Loucy (cell line): Measurements from ENCODE around the gene PTPRQ.

Experiments used
- EZH2phosphoT487 ChIP-seq: fragments of 200-600 bp; IDR thresholded peaks from 2 replicates; pipeline ENCODE4 v1.6.1; 2018; ENCODE audit warnings: antibody characterized with exemption, mild to moderate bottlenecking, moderate library complexity, borderline replicate concordance
- TF ChIP-seq, protein P1 (sequence below): fragments of 200-600 bp; sonication (generic); conservative IDR thresholded peaks from 2 replicates; pipeline ENCODE4 v1.5.1; 2014; ENCODE audit warnings: mild to moderate bottlenecking, antibody characterized with exemption, low read length

GRCh38 chr12:80442426-80443222 lies 1.4 kb upstream of the PTPRQ start:
- TF ChIP-seq, protein P1, sequence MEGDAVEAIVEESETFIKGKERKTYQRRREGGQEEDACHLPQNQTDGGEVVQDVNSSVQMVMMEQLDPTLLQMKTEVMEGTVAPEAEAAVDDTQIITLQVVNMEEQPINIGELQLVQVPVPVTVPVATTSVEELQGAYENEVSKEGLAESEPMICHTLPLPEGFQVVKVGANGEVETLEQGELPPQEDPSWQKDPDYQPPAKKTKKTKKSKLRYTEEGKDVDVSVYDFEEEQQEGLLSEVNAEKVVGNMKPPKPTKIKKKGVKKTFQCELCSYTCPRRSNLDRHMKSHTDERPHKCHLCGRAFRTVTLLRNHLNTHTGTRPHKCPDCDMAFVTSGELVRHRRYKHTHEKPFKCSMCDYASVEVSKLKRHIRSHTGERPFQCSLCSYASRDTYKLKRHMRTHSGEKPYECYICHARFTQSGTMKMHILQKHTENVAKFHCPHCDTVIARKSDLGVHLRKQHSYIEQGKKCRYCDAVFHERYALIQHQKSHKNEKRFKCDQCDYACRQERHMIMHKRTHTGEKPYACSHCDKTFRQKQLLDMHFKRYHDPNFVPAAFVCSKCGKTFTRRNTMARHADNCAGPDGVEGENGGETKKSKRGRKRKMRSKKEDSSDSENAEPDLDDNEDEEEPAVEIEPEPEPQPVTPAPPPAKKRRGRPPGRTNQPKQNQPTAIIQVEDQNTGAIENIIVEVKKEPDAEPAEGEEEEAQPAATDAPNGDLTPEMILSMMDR = no peak
- TF ChIP-seq EZH2phosphoT487 = no peak
